ENCODE measurements around the gene NCMAP. TPM values are rescaled to one million over a fixed set of nuclear protein-coding genes. Genes with fewer than 3 reads are reported as not detected.

NCMAP gene
- total and polyA plus RNA-seq, 2 of the 4 experiments (the other 2 are of a cell fraction) = not detected

DNA sequence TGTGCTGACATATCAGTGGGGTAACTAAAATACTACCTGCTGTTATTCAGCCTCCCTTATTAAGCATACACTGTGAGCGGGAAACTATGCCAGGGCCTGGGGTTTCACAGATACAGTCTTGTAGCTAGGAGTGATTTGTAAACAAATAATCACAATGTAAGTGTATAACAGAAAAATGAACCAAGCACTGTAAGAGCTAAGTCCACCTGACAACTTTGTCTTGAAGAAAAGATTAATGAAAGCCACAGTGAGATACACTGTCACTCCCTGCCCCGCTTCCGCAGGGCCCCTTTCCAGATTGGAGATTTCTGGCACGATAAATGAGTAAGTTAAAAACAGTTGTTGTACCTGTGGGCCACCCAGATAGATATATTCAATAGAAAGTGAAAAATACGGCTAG lies 48.5 kb upstream of the NCMAP start:
- ATAC-seq (ENCODE audit: low read depth) (no peak), DNase-seq (no peak)
- no peak overlapping the region for H3K14ac ChIP-seq (replicated peaks; ENCODE audit: low read depth, low read length)
- ChIA-PET POLR2A (ENCODE audit: unreplicated experiment) (no interaction called here), CTCF (no interaction called here)
- intact Hi-C loops (cut with micrococcal nuclease) = loop anchor here (10.0 kb wide), 1 partner anchor 107 kb away; no protein-coding TSS in a partner anchor
- no peak overlapping the region for H4K5ac ChIP-seq (ENCODE audit: low read depth, low read length)
- H3K18ac ChIP-seq (ENCODE audit: low read depth, low read length) = no peak overlapping the region
- no peak overlapping the region for H3K4me3 ChIP-seq (ENCODE audit: insufficient read depth, low read depth, low read length)
- peaks cover 12 to 22% of the 10 kb centered on the region in 2 experiments for H3K79me1 ChIP-seq (ENCODE audit: low read depth in 1 of 2, low read length in 2 of 2)
- H3K27me3 ChIP-seq (ENCODE audit: control insufficient read depth, insufficient read depth, low read length) = no peaks in the 10 kb centered on the region
- H4K20me1 ChIP-seq (ENCODE audit: insufficient read depth, low read length) = no peaks in the 10 kb centered on the region; the same call in 1 of the 2 replicates
- no peak overlapping the region for H2BK15ac ChIP-seq (ENCODE audit: low read depth, low read length)
- dilution Hi-C loops (cut with HindIII; ENCODE audit: low sequenced_read_pairs, unreplicated experiment) = no loop called here
- H2BK120ac ChIP-seq (ENCODE audit: low read depth, low read length) = no peak overlapping the region
- no peaks in the 10 kb centered on the region; the same call in 1 of the 2 replicates for H3K36me3 ChIP-seq (ENCODE audit: control insufficient read depth, insufficient read depth, low read length)
- BruUV-seq (replicated peaks) = no TSS peak
- in situ Hi-C loops (cut with MboI; ENCODE audit: low sequenced_read_pairs) = no loop called here
- 88% methylated on average over 4 of the region's 5 CpGs; no CpG with 5 or more reads in 1 of the 2 experiments for WGBS, 2 experiments (ENCODE audit: extremely low coverage in 2 of 2, insufficient read length in 1 of 2)
- H3K23ac ChIP-seq (ENCODE audit: low read depth, low read length) = no peak overlapping the region
- no peak overlapping the region for H3K27ac ChIP-seq (ENCODE audit: insufficient read depth, low read length)
- H4K91ac ChIP-seq (ENCODE audit: insufficient read depth, low read depth, low read length) = no peak overlapping the region
- no peak overlapping the region for H3K9ac ChIP-seq (ENCODE audit: low read depth, low read length)
- H2AK9ac ChIP-seq (replicated peaks; ENCODE audit: low read depth, low read length, poor library complexity) = no peak overlapping the region
- H3K9me3 ChIP-seq (ENCODE audit: control insufficient read depth, insufficient read depth, low read length) = no peaks in the 10 kb centered on the region
- H3K4me1 ChIP-seq (ENCODE audit: control insufficient read depth, insufficient read depth, low read length) = no peaks in the 10 kb centered on the region
- no peak overlapping the region for H2AFZ ChIP-seq (replicated peaks; ENCODE audit: low read length, poor library complexity)
- H3K4ac ChIP-seq (ENCODE audit: low read depth, low read length) = no peak overlapping the region
- no peak overlapping the region for H3K4me2 ChIP-seq (ENCODE audit: low read depth, low read length)
- no peak overlapping the region for H2BK5ac ChIP-seq (ENCODE audit: low read depth, low read length, poor library complexity, severe bottlenecking)
- H3K56ac ChIP-seq (ENCODE audit: extremely low read depth, insufficient read depth, low read length) = no peak overlapping the region
- no peak overlapping the region for H4K8ac ChIP-seq (ENCODE audit: low read depth in 2 of 2, low read length in 2 of 2)
- TF ChIP-seq POLR2A (IDR thresholded peaks at IDR 0.05; ENCODE audit: low read depth, low read length) (no peak), MAZ (IDR thresholded peaks at IDR 0.05; ENCODE audit: borderline replicate concordance, low read depth, low read length) (no peak), SMC3 (IDR thresholded peaks at IDR 0.05; ENCODE audit: low read depth, low read length) (no peak), CEBPB (IDR thresholded peaks at IDR 0.05; ENCODE audit: low read depth, low read length) (no peak), BHLHE40 (IDR thresholded peaks at IDR 0.05; ENCODE audit: low read depth, low read length) (no peak), RCOR1 (IDR thresholded peaks at IDR 0.05; ENCODE audit: insufficient replicate concordance, low read length) (no peak), RFX5 (IDR thresholded peaks at IDR 0.05; ENCODE audit: low read depth, low read length) (no peak), MAFK (IDR thresholded peaks at IDR 0.05; ENCODE audit: low read depth, low read length) (no peak)
- TF ChIP-seq, protein P1, sequence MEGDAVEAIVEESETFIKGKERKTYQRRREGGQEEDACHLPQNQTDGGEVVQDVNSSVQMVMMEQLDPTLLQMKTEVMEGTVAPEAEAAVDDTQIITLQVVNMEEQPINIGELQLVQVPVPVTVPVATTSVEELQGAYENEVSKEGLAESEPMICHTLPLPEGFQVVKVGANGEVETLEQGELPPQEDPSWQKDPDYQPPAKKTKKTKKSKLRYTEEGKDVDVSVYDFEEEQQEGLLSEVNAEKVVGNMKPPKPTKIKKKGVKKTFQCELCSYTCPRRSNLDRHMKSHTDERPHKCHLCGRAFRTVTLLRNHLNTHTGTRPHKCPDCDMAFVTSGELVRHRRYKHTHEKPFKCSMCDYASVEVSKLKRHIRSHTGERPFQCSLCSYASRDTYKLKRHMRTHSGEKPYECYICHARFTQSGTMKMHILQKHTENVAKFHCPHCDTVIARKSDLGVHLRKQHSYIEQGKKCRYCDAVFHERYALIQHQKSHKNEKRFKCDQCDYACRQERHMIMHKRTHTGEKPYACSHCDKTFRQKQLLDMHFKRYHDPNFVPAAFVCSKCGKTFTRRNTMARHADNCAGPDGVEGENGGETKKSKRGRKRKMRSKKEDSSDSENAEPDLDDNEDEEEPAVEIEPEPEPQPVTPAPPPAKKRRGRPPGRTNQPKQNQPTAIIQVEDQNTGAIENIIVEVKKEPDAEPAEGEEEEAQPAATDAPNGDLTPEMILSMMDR (conservative IDR thresholded peaks at IDR 0.05; ENCODE audit: low read depth, low read length) = no peak
- H2BK20ac ChIP-seq (ENCODE audit: low read depth, low read length) = no peak overlapping the region
- no peak overlapping the region for H2AK5ac ChIP-seq (ENCODE audit: low read depth, low read length)
- peaks cover 11% of the 10 kb centered on the region; the same call in 1 of the 2 replicates for H3K9me1 ChIP-seq (ENCODE audit: insufficient read depth, low read length)
